ENCODE measurements around the gene BICRAL. TPM values are rescaled to one million over a fixed set of nuclear protein-coding genes. Genes with fewer than 3 reads are reported as not detected.
"Not testable (repeated sequence)": the region's sequence is repeated elsewhere in the genome, so short reads cannot be mapped to it uniquely, and the experiment has no call there.

BICRAL gene
- total RNA-seq, 1 donor from 2014 or later, result 25.5 TPM

- TF ChIP-seq CTCF (IDR thresholded peaks at IDR 0.05), result no peak
- no peaks in the 10 kb centered on the region for H3K27me3 Mint-ChIP-seq
- intact Hi-C loops (cut with micrococcal nuclease), result loop anchor here (1.0 to 10.0 kb wide), 8 partner anchors 11 to 1105 kb away; partner anchors contain the start of genes BICRAL, CNPY3, LRRC73 and MRPS10
- POLR2A ChIA-PET, result interaction anchor here (0.6 to 6.4 kb wide), 7 partner anchors 10 to 587 kb away, joined by 3 to 85 read pairs (median 21); partner anchors contain the start of genes BICRAL, CNPY3, RPL7L1 and TBCC
- no peaks in the 10 kb centered on the region for H3K9me3 Mint-ChIP-seq
- peaks cover 44% of the 10 kb centered on the region for H3K4me1 Mint-ChIP-seq
- peak overlapping the region; percentile 97 for H3K4me3 Mint-ChIP-seq
- no peak for DNase-seq
- H3K36me3 Mint-ChIP-seq (ENCODE audit: low read depth), result peaks cover 43% of the 10 kb centered on the region
- peak overlapping the region; percentile 93 for H3K27ac Mint-ChIP-seq
- ATAC-seq (ENCODE audit: low read depth), result no peak
- CTCF ChIA-PET, result interaction anchor here (1.3 kb wide), 1 partner anchor 254 kb away, joined by 3 read pairs; no protein-coding TSS in a partner anchor
These were observed 108.0 kb downstream of the BICRAL start for GRCh38 chr6:42889815-42890214.

DNA sequence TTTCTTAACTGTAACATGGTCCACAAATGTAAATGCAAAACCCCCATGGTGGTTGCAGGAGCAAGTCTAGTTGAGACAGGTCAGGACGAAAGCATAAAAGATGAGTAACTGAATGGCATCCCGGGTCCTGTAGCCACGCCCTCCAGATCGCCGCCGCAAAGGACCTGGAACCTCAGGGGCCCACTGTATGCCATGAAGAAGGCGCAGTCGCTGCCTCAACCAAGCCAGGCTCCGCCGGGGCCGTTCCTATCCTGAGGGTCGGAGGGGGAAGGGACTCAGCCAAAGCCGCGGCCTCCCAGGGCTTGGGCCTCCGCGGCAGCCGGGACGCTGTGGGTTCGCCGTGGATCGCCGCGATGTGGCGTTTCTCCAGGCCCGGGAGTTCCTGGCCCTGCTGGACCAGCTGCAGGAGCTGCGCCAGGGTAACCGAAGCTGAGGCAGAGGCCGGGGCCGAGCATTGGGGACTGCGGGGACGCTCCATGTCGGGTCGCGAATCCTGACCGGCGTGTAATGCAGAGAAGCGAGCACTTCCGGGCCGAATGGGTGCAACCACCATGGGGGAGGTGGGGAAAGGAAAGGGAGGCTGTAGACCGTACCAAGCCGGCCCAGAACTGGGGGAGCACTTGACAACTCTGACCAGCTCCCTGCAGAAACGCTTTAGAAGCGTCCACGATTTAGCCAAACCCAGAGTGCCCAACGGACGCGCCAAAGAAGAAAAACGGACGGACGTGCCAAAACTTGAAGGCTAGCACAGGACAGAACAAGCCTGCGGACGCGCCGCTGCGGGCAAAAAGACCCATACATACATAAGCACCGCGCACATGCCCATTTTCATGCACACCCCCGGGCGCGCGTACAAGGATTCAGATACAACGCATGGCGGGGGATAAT, 108.7 kb downstream of the BICRAL start:
- peaks cover 36% of the 10 kb centered on the region for H3K36me3 Mint-ChIP-seq (ENCODE audit: low read depth)
- no peak for TF ChIP-seq CTCF (IDR thresholded peaks at IDR 0.05)
- no peaks in the 10 kb centered on the region for H3K9me3 Mint-ChIP-seq
- intact Hi-C loops (cut with micrococcal nuclease), result loop anchor here (1.0 to 10.0 kb wide), 8 partner anchors 11 to 1106 kb away; partner anchors contain the start of genes BICRAL, CNPY3, LRRC73 and MRPS10
- peak; percentile 76 for DNase-seq
- ATAC-seq (ENCODE audit: low read depth), result peak; percentile 97
- POLR2A ChIA-PET, result interaction anchor here (0.5 to 6.4 kb wide), 21 partner anchors 11 to 587 kb away, joined by 3 to 85 read pairs (median 4); partner anchors contain the start of genes ABCC10, BICRAL, CNPY3 and CUL9
- peaks cover 44% of the 10 kb centered on the region for H3K4me1 Mint-ChIP-seq
- H3K27me3 Mint-ChIP-seq, result no peaks in the 10 kb centered on the region
- H3K27ac Mint-ChIP-seq, result peak overlapping the region; percentile 93
- peak overlapping the region; percentile 97 for H3K4me3 Mint-ChIP-seq
- CTCF ChIA-PET, result interaction anchor here (1.3 to 1.8 kb wide), 3 partner anchors 11 to 253 kb away, joined by 3 to 11 read pairs (median 3); partner anchors contain the start of gene RPL7L1

DNA sequence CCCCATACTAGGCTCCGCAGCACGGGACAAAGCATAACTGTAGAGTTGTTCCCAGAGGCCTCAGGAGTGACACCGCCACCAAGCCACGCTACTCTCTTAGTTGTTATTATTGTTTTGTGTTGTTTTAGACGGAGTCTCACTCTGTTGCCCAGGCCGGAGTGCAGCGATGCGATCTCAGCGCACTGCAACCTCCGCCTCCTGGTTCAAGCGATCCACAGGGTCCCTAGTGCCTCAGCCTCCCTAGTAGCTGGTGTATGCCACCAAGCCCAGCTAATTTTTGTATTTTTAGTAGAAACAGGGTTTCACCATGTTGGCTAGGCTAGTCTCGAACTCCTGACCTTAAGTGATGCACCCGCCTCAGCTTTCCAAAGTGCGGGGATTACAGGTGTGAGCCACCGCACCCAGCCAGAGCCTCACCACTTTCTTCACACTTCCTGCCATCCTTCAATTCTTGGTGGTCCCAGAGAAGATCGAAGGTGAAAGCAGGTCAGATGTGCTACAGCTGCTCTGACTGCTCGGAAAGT, 109.4 kb downstream of the BICRAL start:
- POLR2A ChIA-PET, result interaction anchor here (0.5 to 6.4 kb wide), 19 partner anchors 9 to 537 kb away, joined by 3 to 85 read pairs (median 4); partner anchors contain the start of genes ABCC10, BICRAL, CNPY3 and KLHDC3
- intact Hi-C loops (cut with micrococcal nuclease), result loop anchor here (2.0 to 10.0 kb wide), 5 partner anchors 108 to 1106 kb away; partner anchors contain the start of genes BICRAL, LRRC73, MRPS10 and POLR1C
- no peaks in the 10 kb centered on the region for H3K27me3 Mint-ChIP-seq

GRCh38 chr6:42894041-42894828, 112.4 kb downstream of the BICRAL start:
- H3K36me3 Mint-ChIP-seq (ENCODE audit: low read depth); ATAC-seq (ENCODE audit: low read depth); H3K27me3 Mint-ChIP-seq; H3K9me3 Mint-ChIP-seq: not testable (repeated sequence)
- peak overlapping the region; percentile 93 for H3K27ac Mint-ChIP-seq
- peaks cover 42% of the 10 kb centered on the region for H3K4me1 Mint-ChIP-seq
- ChIA-PET POLR2A (interaction anchor here (1.0 to 6.4 kb wide), 4 partner anchors 15 to 148 kb away, joined by 3 to 85 read pairs (median 48); partner anchors contain the start of genes BICRAL, RPL7L1 and TBCC), CTCF (interaction anchor here (0.8 to 2.6 kb wide), 3 partner anchors 15 to 347 kb away, joined by 3 to 11 read pairs (median 3); partner anchors contain the start of gene RPL7L1)
- intact Hi-C loops (cut with micrococcal nuclease), result loop anchor here (1.0 to 10.0 kb wide), 5 partner anchors 233 to 1109 kb away; partner anchors contain the start of genes LRRC73, MRPS10, POLR1C and PRICKLE4
- peak overlapping the region; percentile 46 for H3K4me3 Mint-ChIP-seq
- peak; percentile 33 for DNase-seq

More for the DNA sequence above, 109.4 kb downstream of the BICRAL start:
- H3K9me3 Mint-ChIP-seq, result no peaks in the 10 kb centered on the region
- H3K4me1 Mint-ChIP-seq, result peaks cover 44% of the 10 kb centered on the region
- peak overlapping the region; percentile 97 for H3K4me3 Mint-ChIP-seq
- CTCF ChIA-PET, result interaction anchor here (1.3 to 1.8 kb wide), 2 partner anchors 12 to 165 kb away, joined by 3 to 11 read pairs; partner anchors contain the start of gene RPL7L1
- no peak for ATAC-seq (ENCODE audit: low read depth)
- H3K27ac Mint-ChIP-seq, result peak overlapping the region; percentile 93
- TF ChIP-seq CTCF (IDR thresholded peaks at IDR 0.05), result no peak
- DNase-seq, result no peak
- H3K36me3 Mint-ChIP-seq (ENCODE audit: low read depth), result peaks cover 29% of the 10 kb centered on the region

Data from activated B cell treated with CpG ODN at 0.5 μM for 24 hours (primary cell).